Activated effector memory CD4-positive, alpha-beta T cell treated with Interleukin-2 at 50 U/mL for 16 hours (primary cell): ENCODE data around the gene IFT22.
"Not testable (repeated sequence)": the region's sequence is repeated elsewhere in the genome, so short reads cannot be mapped to it uniquely, and the experiment has no call there.

Experiments used
- DNase-seq: peaks from one replicate; pipeline ENCODE4 v3.0.0-alpha.2; 2020

IFT22 gene

GRCh38 chr7:101321491-101322401, at the start of gene IFT22:
Gene IFT22 (minus strand): TSS chr7:101321812. CDS start chr7:101321709, 103 bp downstream.
- DNase-seq, result peak; percentile 76

- no peak for DNase-seq
Measured at GRCh38 chr7:101370836-101371235, 49.2 kb upstream of the IFT22 start.

- DNase-seq, result no peak
Measured at GRCh38 chr7:101368422-101369165, 47.0 kb upstream of the IFT22 start.

GRCh38 chr7:101367676-101368075, 46.1 kb upstream of the IFT22 start:
- no peak for DNase-seq

- DNase-seq, result no peak
Measured at GRCh38 chr7:101365956-101366355, 44.3 kb upstream of the IFT22 start.

- peak; percentile 52 for DNase-seq
Measured at GRCh38 chr7:101363734-101364374, 42.2 kb upstream of the IFT22 start.

- no peak for DNase-seq
Measured at GRCh38 chr7:101363196-101363733, 41.7 kb upstream of the IFT22 start.

GRCh38 chr7:101362334-101363195, 41.0 kb upstream of the IFT22 start, which contains the start of gene COL26A1:
Gene COL26A1 (plus strand): TSS chr7:101362875. CDS start chr7:101363033, 158 bp downstream.
- DNase-seq, result no peak

- DNase-seq, result no peak
Measured at GRCh38 chr7:101357433-101357832, 35.8 kb upstream of the IFT22 start.

GRCh38 chr7:101352920-101353308, 31.3 kb upstream of the IFT22 start:
- DNase-seq, result no peak

- DNase-seq, result not testable (repeated sequence)
Measured at GRCh38 chr7:101349300-101349699, 27.7 kb upstream of the IFT22 start.

- DNase-seq, result not testable (repeated sequence)
Measured at GRCh38 chr7:101348456-101349067, 26.9 kb upstream of the IFT22 start.

- DNase-seq, result no peak
Measured at GRCh38 chr7:101347477-101347876, 25.9 kb upstream of the IFT22 start.

GRCh38 chr7:101342892-101343291, 21.3 kb upstream of the IFT22 start:
- no peak for DNase-seq

- DNase-seq, result no peak
Measured at GRCh38 chr7:101340379-101340778, 18.8 kb upstream of the IFT22 start.

- no peak for DNase-seq
Measured at GRCh38 chr7:101333912-101334311, 12.3 kb upstream of the IFT22 start.

- no peak for DNase-seq
Measured at GRCh38 chr7:101332026-101332425, 10.4 kb upstream of the IFT22 start.

- DNase-seq, result no peak
Measured at GRCh38 chr7:101330011-101330484, 8.4 kb upstream of the IFT22 start.

GRCh38 chr7:101328159-101328558, 6.5 kb upstream of the IFT22 start:
- DNase-seq, result no peak

- DNase-seq, result no peak
Measured at GRCh38 chr7:101319401-101319800, 2.2 kb downstream of the IFT22 start.

- DNase-seq, result peak; percentile 7
Measured at GRCh38 chr7:101315336-101315735, 6.3 kb downstream of the IFT22 start.
